GM18508 (cell line): ENCODE results near the gene CHD2.

Source experiments
- ATAC-seq: cut with Tn5 transposase; IDR thresholded peaks from one replicate; pipeline ENCODE4 v1.9.1; 2021; ENCODE audit warnings: moderate number of reproducible peaks; ENCODE audit not compliant: insufficient read depth, unreplicated experiment

CHD2 gene

DNA sequence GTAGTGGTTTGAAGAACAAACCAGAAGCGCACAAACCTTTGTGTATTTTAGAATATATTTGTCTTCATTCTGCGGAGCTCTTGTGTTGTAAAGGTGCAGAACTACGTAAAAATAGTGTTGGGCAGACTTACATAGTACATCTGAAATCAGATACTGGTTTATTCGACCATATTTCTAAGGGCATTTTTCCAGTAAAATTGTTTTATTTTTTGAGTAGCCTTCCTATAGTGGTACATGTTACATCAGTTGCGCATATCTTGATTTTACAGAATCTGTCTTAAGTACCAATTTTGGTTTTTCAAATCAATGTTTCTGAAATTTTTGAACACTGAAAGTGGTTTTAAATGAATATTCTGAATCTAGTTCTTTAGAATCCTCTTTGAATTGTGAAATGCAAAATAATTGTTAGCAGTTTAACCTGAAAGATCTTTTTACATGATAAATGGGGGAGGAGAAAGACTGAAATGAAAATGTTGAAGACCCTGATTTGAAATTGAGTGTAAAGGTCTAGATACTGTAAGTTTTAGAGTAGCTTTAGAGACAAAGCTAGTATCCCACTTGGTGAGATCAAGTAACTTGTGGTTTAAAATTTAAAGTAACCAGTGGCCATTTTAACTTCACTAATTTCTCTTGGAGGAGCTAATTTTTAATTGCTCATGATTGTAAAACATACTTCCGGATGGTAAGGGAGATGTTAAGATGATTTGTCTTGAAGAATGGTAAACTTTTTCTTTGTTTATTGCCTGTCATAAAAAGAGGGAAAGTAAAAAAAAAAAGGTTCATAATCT lies 15.5 kb upstream of the CHD2 start:
- ATAC-seq = no peak

DNA sequence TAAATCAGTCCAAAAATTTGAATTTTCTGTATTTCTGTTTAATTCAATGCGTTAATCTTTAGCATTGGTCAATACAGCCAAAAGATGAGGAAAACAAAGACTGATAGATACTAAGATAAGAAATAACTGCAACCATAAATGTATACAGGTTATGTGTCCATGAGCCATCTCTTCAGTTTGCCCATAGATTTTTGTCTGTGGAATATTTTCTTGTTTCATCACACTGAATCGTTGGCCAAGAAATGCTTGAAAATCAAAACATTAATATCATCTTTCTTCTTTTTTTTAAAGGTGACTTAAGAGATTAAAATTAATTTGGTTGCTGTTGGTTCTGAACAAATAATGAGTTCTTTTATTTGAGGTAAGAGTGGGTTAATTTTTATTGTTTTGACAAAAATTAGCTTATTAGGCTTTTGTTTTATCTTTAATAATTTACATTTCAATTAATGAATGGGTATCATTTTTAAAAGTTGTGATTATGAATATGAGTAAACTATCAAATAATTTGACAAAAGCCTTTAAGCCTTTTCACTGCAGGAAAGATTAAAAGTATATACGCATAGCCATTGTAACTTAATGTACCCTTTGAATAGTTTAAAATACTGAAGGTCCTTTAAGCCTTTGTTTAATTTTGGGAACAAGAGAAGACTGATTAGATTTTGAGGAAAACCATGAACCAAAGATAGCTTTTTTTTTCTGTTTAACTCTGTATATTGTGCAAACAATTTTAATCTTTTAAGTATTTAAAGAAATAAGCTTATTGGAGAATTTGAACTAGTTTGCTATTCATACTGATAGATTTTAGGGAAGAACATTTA lies 14.7 kb upstream of the CHD2 start:
- no peak for ATAC-seq

DNA sequence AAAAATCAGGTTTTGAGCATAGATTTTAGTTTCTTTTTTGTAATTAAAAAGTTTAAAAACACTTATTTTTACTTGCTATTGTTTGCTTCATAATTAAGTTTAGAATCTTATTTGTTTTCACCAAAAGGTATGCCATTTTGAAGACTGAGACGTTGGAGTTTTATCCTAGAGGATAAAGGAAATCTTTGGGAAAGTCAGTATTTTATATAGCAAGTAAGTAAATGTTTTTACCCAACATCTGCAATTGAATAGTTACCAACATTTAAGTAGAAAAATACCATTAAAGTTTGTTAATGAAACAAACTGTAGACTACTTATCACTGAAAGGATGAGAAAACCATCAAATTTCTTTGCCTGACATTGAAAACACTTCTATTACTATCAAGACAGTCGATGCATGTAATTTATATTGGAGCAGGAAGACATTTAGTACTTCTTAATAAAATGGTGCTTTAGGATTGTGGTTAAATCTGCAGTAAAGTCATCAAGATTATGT lies 14.0 kb upstream of the CHD2 start:
- ATAC-seq = no peak

DNA sequence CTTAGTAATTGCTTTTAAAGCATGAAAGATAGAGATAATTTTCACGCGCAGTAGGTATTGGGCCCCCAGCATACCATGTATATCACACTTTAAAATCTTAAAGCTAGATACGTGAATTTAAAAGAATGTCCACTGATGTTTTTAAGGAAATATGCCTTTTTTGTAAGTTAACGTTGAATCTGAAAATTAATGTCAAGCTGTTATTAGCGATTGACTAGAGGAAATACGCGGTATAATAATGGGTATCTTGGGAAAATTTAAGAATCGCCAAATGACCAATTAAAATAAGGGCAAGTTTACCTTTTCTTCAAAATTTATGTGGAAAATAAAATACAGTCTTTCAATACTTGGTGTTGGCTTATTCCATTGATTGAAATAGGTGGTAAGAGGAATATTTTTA lies 13.3 kb upstream of the CHD2 start:
- ATAC-seq = no peak

DNA sequence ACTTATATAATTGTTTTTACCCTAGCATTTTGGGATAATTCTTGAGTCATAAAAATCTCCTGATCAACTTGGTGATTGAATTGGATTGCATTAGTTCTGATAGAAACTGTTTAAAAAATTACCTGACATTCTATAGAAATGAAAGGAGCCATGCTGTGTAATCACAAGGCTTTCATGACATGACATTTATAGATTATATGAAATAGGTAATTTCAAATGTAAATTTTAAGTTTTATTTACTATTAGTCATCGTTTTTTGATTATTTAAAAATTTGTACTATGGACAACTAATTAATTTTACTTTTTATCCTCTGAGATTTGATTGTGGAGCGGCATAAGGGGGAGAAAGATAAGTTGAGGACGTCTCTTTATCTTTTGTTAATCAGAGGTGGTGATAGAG lies 12.3 kb upstream of the CHD2 start:
- no peak for ATAC-seq

DNA sequence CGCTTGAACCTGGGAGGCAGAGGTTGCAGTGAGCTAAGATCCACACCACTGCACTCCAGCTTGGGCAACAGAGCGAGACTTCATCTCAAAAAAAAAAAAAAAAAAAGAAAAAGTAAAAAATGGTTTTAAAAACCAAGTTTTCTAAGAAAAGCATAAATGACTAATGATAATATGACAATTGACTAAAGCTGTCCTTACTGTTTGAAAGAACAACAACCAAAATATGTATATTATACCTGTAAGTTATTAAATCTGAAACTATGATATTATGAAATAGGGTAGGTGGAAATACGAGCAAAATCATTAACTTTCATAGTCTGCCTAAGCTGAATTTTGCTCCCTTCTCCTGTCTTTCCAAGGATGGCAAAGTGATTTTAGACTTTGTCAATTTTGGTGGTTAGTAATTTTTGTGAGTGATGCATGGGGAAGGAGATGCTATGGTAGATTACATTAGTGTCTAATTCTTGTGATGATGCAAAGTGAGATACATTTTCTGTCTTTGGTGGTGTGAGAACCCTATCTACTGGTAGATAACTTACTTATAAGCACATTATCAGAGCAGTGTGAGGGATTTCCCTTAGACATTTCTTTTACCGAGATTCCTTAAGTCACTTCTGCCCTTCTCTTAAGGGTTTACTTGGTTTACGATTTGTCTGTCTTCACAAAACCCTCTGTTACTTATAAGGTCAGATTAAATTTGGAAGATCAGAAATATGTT lies 10.6 kb upstream of the CHD2 start:
- ATAC-seq = no peak

DNA sequence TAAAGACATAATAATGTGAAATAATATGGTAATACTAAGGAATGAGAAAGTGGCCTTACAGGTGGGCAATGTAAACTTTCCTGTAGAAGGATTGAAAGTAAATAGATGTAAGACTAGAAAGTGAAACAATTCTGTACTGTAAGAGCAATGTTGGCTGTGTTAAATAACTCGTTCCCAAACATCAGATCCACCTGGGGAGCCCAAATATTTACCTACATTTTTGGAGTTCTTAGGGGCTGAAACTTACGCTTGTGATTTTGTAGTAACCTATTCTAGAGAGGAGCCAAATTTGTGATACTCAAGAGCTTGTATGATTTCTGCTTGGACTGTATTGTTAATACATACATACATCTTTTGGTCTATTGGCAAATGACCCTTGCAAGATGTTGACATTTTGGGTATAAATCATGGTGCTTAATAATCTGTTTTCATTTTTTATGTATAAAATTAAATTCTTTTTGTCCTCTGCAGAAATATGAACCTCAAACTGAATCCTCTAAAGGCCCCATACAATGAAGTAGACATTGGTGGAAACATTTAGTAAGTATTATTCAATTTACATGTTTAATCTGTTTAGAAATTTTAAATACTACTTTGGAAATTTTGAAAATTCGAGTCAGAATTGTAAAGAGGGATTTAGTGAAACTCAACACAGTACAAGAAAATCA lies 8.5 kb upstream of the CHD2 start:
- no peak for ATAC-seq

DNA sequence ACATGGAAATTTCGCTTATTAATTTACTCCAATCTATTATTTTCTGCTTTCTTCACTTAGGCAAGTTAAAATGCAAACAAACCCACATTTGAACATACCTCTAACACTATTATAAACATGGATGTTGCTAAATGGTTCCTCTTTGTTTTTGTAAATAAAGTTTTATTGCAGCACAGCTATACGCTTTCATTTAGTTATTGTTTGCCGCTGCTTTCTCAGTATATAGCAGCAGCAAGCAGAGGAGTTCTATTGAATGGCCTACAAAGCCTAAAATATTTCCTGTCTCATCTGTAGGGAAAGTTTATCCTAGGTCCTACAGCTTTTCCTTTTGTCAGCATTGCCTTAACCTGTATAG lies 7.9 kb upstream of the CHD2 start:
- no peak for ATAC-seq

DNA sequence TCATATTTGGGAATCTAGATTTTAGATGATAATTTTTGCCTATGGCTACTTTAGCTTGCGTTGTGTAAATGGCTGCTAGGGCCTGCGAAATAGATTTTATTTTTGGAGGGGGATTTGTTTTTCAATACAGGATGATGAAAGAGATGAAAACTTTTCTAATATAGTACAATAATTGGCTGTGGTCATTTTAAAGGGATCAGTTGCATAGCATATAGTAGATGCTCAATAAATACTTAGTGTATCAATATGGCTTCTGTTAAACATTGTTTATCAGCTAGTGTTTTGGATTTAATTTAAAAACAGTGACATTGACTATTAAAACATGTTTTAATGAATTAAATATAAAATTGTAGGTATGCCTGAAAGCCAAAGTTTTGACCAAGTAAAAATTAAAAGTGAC lies 6.9 kb upstream of the CHD2 start:
- no peak for ATAC-seq

DNA sequence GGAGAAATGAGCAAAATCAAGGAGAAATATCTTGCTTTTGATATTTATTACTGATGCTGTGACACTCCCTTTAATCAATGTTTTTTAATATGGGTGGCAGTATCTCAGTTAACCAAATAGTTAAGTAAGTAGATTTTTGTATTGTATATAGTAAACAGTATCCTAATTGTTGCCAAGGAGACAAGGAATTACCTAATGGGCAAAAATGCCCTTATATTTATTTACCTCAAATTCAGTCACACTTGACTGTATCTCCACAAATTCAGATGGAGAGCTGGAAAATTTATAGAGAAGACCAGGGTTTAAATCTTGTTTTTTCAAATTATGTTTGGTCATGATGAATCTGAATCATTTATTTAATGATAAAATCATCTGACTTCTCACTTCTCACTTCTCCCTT lies 3.6 kb upstream of the CHD2 start:
- no peak for ATAC-seq

DNA sequence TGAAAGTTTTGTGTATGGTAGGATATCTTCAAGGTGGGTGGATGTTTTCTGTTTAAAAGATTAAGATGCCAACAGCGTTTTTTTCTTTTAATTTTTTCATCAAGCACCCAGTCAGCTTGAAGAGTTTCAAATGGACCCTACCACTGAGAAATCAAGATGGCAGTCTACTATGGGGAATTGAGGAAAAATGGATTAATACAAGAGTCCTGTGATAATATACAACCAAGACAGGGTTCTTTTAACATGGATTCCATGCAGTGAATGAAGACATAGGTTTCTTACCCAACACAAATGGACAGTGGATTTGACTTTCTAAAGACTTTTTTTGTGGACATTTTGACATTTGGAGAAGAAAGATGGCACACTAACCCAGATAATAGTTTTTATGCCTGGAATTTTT lies 2.5 kb upstream of the CHD2 start:
- ATAC-seq = no peak

DNA sequence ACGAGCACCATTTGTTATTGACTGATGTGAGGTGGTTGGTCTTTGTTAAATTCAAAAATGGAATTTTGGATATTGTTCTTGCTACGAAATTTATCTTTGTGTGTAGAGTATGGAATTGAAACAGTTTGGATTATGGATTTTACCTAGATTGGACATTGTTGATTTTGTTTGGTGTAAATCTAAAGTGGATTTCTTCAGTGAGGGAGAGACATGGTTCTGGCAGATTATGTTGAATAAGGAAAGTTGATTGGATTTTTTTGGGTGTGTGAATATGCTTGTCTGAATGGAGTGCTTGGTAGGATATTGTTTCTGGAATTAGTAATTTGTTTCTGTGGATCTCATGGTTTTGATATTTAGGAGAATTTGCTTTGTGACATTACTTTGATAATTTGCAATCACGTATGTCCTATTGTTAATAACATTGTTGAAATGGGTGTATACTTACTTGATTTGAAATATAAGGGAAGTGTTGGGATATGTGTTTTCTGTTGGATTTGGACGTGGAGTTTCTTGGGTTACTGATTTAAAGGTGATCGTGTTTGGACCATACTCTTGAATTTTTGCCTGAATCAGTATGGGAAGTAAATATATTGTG lies 1.0 kb upstream of the CHD2 start:
- no peak for ATAC-seq

DNA sequence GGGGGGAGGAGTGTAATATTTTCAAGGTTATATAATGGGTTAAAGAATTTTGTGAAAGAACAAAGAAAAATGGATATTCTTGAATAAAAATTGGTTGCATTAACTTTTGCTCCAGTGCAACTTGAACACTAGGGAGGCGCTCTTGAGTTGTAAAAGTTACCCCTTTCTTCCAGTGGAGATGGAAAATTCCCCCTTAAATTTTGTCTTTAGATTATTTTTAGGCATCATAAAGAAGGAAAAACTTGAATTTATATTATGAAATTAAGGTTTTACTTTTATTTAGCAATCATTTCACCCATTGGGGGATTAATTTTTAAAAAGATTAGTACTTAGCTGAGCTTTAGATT lies 550 bp upstream of the CHD2 start:
- no peak for ATAC-seq

DNA sequence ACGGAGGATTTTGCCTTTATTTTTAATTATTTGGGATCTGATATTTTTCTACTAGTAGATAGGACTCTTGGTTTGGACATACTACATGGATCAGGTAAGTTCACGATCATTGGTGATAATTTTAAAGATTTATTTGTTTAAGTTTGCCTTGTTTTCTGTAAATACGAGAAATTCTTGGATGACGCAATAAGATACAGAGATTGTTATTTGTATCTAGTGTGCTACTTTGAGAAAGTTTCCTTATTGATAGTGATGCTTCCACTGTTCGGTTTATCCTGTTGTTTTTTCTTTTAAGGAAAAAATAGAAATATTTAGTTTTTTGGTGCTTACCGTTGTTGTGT lies 577 bp downstream of the CHD2 start:
- ATAC-seq = no peak

DNA sequence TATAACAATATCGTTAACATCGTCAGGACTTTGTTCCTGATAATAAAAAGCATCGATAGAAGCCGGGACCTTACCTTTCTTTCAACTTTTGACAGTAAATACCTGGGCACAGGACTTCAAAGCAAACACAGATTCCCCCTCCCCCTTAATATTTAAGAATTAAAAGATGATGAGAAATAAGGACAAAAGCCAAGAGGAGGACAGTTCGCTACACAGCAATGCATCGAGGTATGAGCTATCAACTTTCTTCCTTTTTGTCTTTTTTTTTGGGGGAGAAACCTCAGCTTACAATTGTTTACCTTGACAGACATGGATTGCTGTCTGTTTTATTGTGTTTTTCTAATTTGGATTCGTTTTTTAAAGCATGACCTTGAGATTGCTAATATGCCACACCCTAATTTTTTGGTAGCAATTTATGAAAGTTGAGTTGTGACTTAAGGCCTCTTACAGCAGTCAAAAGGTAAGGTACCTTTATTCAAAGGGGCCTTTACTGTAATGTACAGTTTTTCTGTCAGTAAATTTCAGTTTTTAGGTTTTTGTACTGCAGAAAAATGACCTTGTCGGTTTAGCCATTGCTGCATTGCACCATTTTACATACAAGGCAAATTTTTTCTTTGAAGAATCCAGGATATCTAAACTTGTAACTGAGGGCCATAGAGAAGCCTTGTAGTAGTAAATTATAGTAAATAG lies 1.1 kb downstream of the CHD2 start:
- no peak for ATAC-seq

DNA sequence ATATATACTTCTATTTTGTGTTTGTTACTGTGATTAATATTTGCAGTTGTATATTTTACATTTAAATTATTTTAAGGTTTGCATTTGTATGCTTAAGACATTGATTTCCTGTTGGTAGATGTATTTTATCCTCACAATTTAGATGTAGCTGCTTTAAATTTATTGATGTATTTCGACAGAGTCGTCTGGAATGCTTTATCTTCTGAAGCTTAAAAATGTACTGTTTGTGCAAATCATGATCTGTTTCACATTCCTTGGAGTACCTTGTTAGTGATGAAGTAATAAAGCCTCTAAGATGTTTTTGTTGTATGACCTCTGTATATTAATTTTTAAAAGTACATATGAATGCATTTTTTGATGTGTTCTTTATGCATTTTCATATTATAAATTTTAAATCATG lies 1.9 kb downstream of the CHD2 start:
- no peak for ATAC-seq

DNA sequence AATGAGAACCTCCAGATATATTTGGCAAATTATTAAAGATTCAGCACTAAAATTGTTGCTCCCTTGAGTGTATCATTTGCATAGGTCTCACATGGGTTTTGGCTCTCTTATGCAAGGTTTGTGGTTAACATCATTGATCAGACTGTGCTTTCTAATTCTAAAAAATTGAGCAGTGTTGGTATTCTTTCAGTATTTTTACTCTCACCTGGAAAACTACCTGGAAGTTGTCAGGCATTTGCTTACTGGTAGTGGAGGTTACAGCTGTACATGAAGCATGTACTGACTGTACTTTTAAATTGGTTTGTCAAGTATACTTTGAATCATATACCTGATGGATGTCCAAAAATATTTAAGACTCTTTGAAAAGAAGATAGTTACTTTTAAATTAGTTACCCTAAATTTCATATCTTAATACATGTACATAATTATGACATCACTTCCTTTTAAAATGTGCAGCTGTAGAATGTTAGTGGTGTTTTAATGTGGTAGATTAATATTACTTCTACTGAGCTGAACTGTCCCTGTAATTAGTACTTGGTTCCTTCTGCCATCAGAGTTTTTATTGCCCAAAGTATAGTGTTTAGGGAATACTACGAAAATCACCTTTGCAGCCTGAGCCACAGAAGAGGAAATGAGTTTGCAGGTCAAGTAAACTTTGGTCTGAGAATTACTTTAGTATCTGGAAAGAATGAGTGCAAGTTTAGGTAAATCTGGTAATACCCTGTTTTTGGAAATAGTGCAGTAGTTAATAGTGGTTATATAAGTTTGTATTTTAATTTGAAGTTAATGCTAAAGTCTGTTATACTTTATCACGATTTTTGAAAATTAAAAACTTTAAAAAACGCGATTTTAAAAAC lies 2.8 kb downstream of the CHD2 start:
- no peak for ATAC-seq

DNA sequence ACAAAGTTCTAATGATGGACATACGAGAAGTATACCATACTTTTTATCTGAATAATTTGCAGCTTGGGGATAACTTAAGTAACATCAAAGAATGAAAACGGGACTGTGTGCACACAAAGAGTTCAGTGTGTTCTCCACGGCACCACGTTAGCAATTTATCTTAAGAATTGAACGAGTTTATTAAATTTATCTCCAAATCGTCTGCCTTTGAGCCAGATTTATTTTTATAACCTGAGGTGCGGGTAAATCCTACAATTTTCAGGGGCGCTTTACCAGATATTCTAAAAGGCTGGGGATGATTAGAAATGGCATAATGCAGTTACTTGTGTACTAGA lies 3.5 kb downstream of the CHD2 start:
- no peak for ATAC-seq
